HG03097 (cell line): ENCODE data around the gene FOXP1.

ENCODE experiments used
- ATAC-seq: cut with Tn5 transposase; IDR thresholded peaks from one replicate; pipeline ENCODE4 v1.9.1; 2021; ENCODE audit not compliant: unreplicated experiment, low FRiP score

FOXP1 gene

DNA sequence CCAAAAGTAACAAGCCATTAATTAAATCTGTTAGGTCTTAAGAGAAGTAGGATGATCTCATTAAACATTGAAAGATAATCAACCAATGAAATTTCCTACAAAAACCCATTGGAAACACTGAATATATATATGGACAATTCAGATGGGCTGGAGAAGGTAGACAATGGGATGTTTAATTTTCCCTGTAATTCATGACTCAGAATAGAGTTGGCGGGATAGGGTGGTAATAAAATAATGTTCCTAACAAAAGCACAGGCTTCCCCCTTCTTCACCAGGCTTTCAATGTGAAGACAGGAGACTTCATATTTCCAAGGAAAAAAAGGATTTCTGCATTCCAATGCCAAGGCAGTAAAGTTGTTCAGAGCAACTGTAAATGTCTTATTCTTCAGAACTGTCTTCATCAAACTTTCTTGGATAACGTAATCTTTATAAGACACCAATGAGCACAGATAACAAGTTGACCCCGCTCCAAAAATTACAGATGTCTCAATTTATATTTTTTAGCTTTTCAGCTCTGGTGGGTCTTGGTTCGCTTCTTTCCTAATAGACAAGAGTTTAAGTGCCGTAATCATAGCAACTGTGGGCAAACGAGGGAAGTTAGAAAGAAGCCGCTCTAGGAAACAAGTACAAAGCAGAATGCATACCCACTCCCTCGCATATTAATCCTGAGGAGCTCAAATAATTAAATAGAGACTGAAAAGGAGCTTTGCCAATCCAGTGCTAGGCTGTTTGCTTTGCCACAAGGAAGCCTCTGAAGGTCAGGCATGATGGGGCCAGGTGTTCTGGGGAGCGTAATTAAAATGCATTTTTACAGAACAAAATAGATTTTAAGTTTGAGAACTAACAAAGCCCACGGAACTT is 377.0 kb downstream of the FOXP1 start:
- ATAC-seq, result no peak

DNA sequence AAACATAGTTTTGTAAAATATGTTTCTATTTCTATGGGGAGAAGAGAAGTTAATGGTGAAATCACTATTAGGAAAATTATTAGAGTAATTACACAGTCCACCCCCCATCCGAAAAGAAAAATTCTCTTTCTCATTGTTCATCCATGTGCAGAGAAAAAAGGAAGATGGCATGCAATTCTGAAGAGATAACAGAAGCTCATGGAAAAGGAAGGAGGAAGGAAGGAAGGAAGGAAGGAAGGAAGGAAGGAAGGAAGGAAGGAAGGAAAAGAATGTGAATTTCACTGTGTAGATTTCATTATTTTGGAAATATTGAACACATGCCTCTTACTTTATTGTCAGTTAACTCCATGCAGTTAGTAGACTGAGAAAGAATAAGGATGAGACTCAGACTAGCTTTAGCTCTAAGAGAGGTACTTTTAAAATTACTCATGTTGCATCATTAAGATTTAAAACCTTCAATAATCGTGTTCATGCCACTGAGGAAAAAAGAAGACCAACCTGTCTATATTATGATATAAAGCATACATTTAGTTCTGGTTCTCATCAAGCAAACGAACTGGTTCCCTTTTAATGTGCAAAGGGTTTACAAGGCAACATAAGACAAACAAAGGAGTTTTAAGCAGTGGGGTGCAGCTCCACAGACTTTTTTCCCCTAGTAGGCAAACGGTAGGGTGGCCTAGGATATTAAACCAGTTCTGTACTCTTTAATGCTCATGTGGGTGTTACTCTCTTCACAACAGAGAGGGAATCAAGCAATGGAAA is 379.6 kb downstream of the FOXP1 start:
- ATAC-seq, result no peak

DNA sequence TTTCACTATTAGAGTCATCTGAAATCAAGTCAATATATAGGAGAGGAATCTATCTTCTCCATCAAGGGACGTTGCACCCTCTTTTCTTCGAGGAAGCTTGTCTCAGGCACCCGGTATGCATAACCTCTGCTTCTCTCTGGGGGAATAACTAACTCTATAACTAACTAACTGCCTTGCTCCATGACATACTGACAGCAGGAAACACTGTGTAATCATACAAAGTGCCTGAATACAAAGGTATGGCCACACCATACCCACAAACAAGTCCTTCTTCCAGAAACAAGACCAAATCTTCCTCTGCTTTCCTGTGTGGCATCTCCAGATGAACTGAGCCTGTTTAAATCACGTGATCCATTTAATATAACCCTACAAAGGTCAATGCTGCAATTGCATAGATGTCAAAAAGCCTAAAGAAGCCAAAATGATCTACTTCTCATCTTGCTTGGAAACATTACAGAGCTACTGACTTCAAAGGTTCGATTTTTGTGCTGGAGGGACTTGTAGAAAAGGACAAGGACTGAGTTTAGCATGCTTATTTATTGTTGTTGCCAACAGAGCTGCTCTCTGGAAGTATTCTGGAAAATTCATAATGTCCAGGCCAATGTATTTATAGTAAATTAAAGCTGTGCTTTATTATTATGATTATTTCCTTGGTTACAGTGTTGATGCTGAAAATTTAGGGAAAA is 380.5 kb downstream of the FOXP1 start:
- no peak for ATAC-seq

GRCh38 chr3:71201939-71202338 is 381.6 kb downstream of the FOXP1 start:
- ATAC-seq, result no peak

GRCh38 chr3:71197841-71198565 is 385.5 kb downstream of the FOXP1 start:
- no peak for ATAC-seq

DNA sequence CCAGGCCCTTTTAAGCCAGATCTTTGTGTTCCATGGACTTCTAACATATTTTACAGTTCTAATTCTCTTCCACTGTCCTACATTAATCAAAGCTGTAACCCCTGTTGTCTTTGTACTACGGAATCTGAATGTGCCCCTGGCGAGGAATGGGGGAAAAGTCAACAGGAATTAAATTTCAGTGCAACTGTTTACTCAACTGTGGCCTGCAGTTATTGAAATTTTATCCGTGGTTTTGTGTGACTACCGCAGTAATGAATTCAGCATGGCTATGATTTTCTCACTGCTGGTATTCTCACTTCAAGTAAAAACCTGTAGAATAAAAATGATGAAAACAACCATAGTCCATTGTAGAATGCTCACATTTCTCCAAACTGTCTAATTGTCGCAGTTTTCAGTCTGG is 388.0 kb downstream of the FOXP1 start:
- ATAC-seq, result no peak

DNA sequence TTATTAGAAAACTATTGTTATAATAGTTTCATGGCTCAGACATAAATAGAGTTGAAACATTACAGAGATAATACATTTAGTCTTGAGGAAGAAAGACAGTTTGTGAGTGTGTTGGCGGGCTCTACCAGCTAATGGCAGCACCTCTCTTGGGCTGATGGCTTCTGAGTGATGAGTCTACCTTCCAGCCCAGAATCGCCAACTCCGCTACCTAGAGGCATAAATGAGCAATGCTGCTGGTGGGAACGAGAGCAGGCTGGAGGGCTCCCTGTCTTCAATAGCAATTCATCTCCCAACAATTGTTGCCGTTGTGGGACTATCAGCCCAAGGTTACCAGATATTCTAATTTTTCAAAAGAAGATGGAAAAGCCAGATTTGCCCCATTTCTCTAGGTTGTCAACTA is 388.7 kb downstream of the FOXP1 start:
- no peak for ATAC-seq

- ATAC-seq, result no peak
These were observed 392.5 kb downstream of the FOXP1 start for GRCh38 chr3:71191031-71191482.

DNA sequence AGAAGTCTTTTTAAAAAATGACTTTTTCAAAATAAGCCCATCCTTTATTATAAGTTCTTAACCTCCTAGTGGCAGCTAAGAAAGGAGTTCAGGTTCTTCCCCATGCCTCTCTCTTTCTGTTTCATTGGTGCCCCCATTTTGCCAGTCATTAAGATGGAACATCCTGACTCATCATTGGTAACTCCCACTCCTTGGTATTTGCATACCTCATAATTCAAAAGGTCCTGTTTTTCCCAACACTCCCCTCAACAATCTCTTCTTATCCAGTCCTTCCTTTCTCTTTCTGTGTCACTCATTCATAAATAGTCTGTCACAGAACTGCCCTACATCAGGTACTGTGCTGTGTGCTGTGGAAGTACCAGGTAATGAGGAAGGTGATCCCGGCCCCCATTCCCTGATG is 394.0 kb downstream of the FOXP1 start:
- ATAC-seq, result no peak

DNA sequence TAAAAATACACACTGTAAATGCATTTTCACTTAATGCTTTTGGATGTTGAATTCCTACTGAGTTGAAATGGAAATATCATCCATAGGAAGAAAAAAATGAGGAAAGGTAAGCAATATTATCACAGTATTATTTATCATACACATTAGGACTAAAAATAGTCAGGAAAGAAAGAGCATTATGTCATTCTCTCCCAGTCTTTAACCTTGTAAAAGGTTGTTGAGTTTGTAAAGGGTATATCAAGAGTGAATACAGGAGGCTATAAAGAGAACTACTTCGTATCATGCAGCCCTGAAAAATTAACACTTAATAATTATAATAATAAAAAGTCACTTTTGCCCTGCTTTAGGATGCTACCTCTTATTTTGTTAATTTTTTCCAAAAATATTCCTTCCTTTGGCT is 395.8 kb downstream of the FOXP1 start:
- ATAC-seq, result no peak

GRCh38 chr3:71186801-71187200 is 396.7 kb downstream of the FOXP1 start:
- no peak for ATAC-seq

DNA sequence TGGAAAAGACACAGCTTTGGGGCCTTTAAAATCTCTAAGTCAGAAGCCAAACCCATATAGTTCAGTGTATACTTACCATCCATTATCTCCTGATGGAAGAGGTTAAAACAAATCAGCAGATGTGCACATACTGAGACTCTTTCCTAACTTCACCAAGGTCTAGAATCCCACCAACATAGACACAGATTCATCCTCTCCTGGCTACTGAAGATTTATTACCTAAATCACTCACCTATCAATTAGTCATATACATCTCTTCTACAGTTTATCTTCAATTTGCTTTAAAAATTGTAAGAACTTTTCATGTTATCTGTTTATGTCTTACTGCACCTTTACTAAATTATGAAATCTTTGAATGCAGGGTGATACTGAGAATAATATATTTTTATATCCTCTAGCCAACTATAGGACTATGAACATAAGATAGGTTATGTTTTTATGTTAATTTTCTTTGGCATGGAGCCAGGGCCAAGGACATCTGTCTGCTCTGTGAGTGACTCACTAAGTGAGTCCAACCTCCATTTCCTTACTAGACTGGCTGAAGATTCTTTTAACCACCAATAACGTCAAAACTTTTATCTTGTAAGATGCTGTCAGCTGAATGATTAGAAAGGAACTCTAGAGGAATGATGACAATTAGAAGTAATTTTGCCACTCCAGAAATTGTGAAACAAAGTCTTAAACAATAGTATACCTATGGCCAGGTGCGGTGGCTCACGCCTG is 397.6 kb downstream of the FOXP1 start:
- ATAC-seq, result no peak

- ATAC-seq, result no peak
These were observed 399.3 kb downstream of the FOXP1 start for GRCh38 chr3:71184252-71184651.

DNA sequence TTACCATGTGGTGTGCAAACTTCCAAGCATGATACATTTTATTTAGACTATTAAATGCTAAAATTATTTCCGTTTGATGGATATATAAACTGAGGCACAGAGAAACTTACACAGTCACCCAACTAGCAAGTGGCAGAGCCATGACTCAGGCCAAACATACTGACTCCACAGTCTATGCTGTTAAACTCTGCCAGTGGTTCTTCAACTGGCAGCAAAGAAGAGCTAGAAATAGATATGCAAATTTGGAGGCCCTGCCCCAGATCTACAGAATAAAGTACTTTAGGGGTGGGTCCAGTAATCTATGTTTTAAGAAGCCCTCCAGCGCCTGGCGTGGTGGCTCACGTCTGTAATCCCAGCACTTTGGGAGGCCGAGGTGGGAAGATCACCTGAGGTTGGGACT is 400.0 kb downstream of the FOXP1 start:
- ATAC-seq, result no peak

GRCh38 chr3:71180524-71180923 is 403.0 kb downstream of the FOXP1 start:
- ATAC-seq, result no peak

DNA sequence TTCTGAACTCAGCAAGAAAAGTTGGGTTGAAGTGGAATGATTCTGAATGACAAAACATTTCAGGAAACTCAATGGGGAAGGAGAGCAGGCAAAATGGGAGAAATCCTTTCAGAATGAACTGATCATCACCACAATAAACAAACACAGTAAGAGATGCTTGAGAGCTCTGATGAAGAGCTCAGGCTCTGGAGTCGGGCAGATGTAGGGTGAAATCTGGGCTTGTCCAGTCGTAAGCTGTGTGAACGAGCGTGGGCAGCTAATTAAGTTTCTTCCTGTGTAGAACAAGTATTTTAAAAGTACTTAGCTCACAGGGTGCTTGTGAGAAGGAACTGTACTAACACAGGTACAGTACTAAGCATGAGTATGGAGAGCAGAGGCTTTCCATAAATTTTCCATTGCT is 406.2 kb downstream of the FOXP1 start:
- ATAC-seq, result no peak

GRCh38 chr3:71176366-71176765 is 407.2 kb downstream of the FOXP1 start:
- ATAC-seq, result no peak

DNA sequence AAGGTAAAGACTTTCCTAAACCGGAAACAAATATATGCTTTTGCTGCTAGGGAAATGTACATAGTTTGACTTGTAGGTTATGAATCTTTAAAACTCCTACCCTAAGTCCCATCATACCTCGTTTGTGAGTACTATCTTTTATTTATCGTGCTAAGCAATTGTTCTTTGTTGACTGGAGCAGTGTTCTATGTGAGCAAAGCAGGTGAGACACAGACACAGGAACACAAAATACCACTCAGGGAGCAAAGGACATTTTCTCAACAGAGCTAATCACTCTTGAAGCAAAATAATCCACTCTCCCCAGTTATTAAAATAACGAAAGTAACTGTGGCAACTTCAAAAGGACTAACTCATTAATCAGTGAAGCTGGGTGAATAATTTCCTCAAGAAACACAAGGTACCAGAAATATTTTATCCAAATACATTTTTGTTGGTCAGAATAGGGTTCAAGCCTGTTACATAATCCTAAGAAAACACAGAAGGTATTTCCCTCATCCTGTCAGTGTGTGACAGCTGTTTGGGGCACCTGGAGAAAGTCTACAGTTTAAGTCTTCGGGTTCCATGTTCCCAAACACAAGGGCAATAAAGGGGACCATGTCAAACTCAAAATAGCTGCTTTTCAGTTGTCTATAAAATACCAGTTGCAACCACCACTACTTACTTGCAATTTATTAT is 407.7 kb downstream of the FOXP1 start:
- no peak for ATAC-seq

GRCh38 chr3:71172951-71173350 is 410.6 kb downstream of the FOXP1 start:
- ATAC-seq, result no peak
